ENCODE data around the gene A2M.

A2M gene

DNA sequence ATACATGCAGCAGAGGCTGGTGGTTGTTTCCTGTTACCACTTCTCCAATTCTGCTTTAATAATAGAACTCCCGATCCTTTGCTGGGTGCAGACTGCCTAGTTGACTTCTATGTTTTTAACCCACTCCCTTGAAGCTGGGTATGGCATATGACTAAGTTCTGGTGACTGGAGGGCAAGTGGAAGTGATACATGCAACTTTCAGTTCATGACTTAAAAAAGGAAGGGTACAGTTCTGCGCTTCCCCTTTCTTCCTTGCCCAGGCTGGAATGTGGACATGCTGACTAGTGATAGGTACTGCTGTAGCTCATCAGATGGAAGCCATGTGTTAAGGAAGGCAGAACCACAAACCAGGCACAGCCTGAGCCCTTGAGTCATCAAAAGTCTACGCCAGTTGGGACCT is 2.4 kb upstream of the A2M start:
- no peaks in the 10 kb centered on the region; the same call in 1 of the 2 replicates for H3K4me1 ChIP-seq (ENCODE audit: control insufficient read depth, insufficient read depth, low read length)
- H3K27ac ChIP-seq (ENCODE audit: low read depth, low read length): no peak overlapping the region
- H3K27me3 ChIP-seq (ENCODE audit: control insufficient read depth, insufficient read depth, low read length): no peaks in the 10 kb centered on the region
- H3K36me3 ChIP-seq (ENCODE audit: control insufficient read depth, insufficient read depth, low read length): no peaks in the 10 kb centered on the region
- no peaks in the 10 kb centered on the region for H3K9me3 ChIP-seq (ENCODE audit: control insufficient read depth, insufficient read depth, low read depth, low read length)
- no peak overlapping the region for H3K9ac ChIP-seq (ENCODE audit: low read length)
- no peak overlapping the region for H3K4me3 ChIP-seq (ENCODE audit: low read depth, low read length)

DNA sequence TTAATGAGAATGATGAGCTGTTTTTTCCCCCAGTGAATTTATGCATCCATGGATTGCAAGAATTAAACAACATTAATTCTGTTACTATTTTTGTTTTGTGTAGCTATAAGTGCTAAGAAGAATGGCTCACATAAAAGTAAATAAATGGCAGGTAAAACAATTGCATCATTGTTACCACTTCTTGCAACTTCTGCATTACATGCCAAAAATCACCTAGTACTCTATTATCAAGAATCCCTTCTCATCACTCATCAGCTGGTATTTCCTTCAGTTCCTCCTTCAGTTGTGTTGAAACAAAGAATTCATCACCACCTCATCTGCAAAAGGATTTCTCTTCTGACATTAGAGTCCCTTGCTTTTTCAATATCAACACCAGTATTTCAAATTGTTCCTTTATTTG is 773 bp downstream of the A2M start:
- Histone ChIP-seq H3K4me3 (ENCODE audit: low read depth, low read length) (no peak overlapping the region), H3K27me3 (ENCODE audit: control insufficient read depth, insufficient read depth, low read length) (no peaks in the 10 kb centered on the region), H3K36me3 (ENCODE audit: control insufficient read depth, insufficient read depth, low read length) (no peaks in the 10 kb centered on the region), H3K9me3 (ENCODE audit: control insufficient read depth, insufficient read depth, low read depth, low read length) (no peaks in the 10 kb centered on the region), H3K27ac (ENCODE audit: low read depth, low read length) (no peak overlapping the region), H3K9ac (ENCODE audit: low read length) (no peak overlapping the region), H3K4me1 (ENCODE audit: control insufficient read depth, insufficient read depth, low read length) (no peaks in the 10 kb centered on the region; the same call in 1 of the 2 replicates)

DNA sequence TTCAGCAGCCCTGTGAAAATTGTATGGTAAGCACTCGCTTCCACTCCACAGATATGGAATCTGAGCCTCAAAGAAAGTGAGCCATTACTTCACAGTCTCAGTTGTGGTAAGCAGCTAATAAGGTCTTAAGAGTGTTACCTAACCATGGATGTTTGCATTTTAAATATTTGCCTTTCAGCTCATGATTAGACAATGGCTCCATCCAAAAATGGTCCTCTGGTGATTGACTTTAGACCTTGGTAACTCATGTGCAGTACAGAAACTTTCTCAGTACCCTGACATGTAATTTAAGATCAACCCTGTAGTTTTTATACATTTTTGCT is 1.8 kb downstream of the A2M start:
- H3K9ac ChIP-seq (ENCODE audit: low read length): no peak overlapping the region
- H3K4me3 ChIP-seq (ENCODE audit: low read depth, low read length): no peak overlapping the region
- no peaks in the 10 kb centered on the region for H3K36me3 ChIP-seq (ENCODE audit: control insufficient read depth, insufficient read depth, low read length)
- H3K27ac ChIP-seq (ENCODE audit: low read depth, low read length): no peak overlapping the region
- no peaks in the 10 kb centered on the region for H3K9me3 ChIP-seq (ENCODE audit: control insufficient read depth, insufficient read depth, low read depth, low read length)
- H3K4me1 ChIP-seq (ENCODE audit: control insufficient read depth, insufficient read depth, low read length): no peaks in the 10 kb centered on the region; the same call in 1 of the 2 replicates
- no peaks in the 10 kb centered on the region for H3K27me3 ChIP-seq (ENCODE audit: control insufficient read depth, insufficient read depth, low read length)

DNA sequence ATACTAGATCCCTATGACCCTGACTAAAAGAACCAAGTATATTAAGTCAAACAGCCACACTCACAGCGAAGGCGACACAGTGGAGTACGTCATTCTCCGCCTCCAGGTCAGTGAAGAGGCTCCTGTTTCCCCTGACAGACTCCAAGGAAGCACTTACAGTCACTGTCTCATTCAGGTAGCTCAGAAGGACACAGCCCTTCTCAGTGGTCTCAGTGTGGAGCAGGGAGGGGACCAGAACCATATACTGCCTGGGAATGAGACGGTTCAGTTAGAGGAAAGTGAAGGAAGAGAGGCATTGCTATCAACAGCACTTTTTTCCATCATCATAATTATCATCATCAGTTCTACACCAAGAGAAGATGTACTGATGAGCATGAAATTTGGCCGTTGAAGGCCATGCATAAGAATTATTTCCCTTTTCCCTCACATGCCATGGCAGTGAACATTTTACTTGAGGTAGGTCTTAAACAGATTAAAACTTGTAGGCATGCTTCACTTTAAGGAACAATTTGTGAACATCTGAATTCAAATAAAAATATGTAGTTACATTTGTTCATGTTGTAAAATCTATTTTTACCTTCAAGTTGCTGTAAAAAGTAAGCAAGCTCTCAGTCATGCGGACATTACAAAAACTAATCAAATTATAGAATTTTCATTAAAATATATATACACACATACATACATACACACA is 2.3 kb downstream of the A2M start:
- no peaks in the 10 kb centered on the region for H3K9me3 ChIP-seq (ENCODE audit: control insufficient read depth, insufficient read depth, low read depth, low read length)
- H3K36me3 ChIP-seq (ENCODE audit: control insufficient read depth, insufficient read depth, low read length): no peaks in the 10 kb centered on the region
- no peak overlapping the region for H3K4me3 ChIP-seq (ENCODE audit: low read depth, low read length)
- H3K27ac ChIP-seq (ENCODE audit: low read depth, low read length): no peak overlapping the region
- no peaks in the 10 kb centered on the region for H3K27me3 ChIP-seq (ENCODE audit: control insufficient read depth, insufficient read depth, low read length)
- H3K4me1 ChIP-seq (ENCODE audit: control insufficient read depth, insufficient read depth, low read length): no peaks in the 10 kb centered on the region; the same call in 1 of the 2 replicates
- H3K9ac ChIP-seq (ENCODE audit: low read length): no peak overlapping the region

DNA sequence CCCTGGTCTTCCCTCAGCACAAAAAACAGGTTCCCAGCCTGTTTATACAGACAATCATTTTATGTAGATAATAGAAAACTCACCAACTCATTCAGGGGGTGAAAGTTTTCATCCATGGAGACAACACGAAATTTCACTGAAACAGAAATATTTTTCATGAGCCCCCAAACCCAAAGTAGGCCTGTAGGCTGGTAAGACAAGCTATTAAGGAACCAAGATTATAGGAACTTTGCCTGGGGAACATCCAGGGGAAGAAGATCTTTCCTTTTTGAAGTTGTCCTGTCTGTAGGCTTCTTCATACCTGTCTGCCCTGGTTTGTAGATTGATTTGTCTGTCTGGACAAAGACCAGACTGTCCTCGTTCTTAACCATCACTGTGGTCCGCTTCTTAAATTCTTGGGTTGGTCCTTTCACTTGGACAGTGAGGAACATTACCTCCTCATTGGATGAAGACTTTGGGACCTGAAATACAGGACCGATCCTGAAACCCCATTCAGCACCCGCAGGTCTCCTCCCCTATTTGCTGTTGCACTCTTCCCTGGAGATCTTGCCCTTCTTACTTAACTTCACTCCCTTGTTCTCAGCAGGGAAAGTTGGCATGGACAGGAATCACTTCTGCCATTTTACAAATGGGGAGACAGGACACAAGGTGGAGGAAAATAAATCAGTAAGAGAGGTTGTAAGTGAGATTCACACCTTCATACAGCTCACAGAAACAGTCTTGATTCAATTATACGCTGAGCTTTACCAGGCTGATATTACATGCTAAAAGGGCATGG is 3.5 kb downstream of the A2M start:
- no peak overlapping the region for H3K9ac ChIP-seq (ENCODE audit: low read length)
- no peaks in the 10 kb centered on the region; the same call in 1 of the 2 replicates for H3K4me1 ChIP-seq (ENCODE audit: control insufficient read depth, insufficient read depth, low read length)
- H3K27ac ChIP-seq (ENCODE audit: low read depth, low read length): no peak overlapping the region
- H3K36me3 ChIP-seq (ENCODE audit: control insufficient read depth, insufficient read depth, low read length): no peaks in the 10 kb centered on the region
- no peak overlapping the region for H3K4me3 ChIP-seq (ENCODE audit: low read depth, low read length)
- no peaks in the 10 kb centered on the region for H3K27me3 ChIP-seq (ENCODE audit: control insufficient read depth, insufficient read depth, low read length)
- no peaks in the 10 kb centered on the region for H3K9me3 ChIP-seq (ENCODE audit: control insufficient read depth, insufficient read depth, low read depth, low read length)

DNA sequence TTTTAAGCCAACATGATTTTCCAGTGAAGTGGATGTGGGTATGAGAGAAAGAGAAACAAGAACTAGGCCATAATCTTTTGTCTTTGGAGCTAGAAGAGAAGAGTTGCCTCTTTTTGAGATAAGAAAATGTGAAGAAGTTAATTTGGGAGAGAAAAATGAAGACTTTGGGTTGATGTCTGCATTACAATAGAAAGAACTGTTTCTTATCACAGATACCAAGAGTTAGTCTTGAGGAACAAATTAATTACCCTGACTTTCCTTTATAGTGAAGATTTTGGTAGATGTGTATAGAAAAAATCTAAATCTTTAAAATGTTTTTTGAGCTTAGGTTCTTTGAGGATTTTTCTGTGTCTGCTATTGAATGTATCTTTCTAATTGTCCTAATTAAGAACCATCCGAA is 4.2 kb downstream of the A2M start:
- Histone ChIP-seq H3K36me3 (ENCODE audit: control insufficient read depth, insufficient read depth, low read length) (no peaks in the 10 kb centered on the region), H3K4me3 (ENCODE audit: low read depth, low read length) (no peak overlapping the region), H3K9me3 (ENCODE audit: control insufficient read depth, insufficient read depth, low read depth, low read length) (no peaks in the 10 kb centered on the region), H3K9ac (ENCODE audit: low read length) (no peak overlapping the region), H3K27ac (ENCODE audit: low read depth, low read length) (no peak overlapping the region), H3K27me3 (ENCODE audit: control insufficient read depth, insufficient read depth, low read length) (no peaks in the 10 kb centered on the region), H3K4me1 (ENCODE audit: control insufficient read depth, insufficient read depth, low read length) (no peaks in the 10 kb centered on the region; the same call in 1 of the 2 replicates)

DNA sequence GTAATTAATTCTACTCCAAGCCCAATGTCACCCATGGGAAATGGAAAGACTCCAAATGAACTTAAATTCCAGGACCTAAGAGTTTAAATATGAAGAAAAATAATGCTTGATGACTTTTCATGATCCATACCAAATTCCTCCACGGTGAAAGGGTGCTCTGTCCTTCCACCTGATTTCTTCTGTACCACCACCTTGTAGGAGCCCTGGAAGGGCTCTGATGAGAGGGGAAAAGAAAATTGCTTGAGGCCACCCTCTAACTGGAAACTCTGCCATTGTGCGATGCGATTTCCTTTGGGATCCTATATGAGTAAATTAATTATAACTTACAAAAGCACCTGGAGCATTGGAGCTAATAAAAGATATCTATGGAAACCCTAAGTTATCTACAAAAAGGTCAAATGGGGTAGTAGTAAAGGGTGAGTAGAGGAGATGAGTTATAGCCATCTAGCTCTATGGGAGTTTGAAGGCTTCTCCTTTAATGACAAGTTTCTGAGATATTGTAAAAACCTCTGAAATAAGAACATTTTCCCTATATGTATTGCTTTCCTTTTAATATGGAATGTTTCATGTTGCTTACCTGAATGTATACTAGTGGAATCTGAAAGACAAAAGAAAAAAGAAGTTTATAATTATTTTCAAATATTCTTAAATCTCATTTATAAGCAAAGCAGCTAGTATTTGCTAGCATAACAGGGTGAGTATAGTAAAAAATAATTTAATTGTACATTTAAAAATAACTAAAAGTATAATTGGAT is 5.8 kb downstream of the A2M start:
- H3K36me3 ChIP-seq (ENCODE audit: control insufficient read depth, insufficient read depth, low read length): no peaks in the 10 kb centered on the region
- no peaks in the 10 kb centered on the region for H3K27me3 ChIP-seq (ENCODE audit: control insufficient read depth, insufficient read depth, low read length)
- H3K4me1 ChIP-seq (ENCODE audit: control insufficient read depth, insufficient read depth, low read length): no peaks in the 10 kb centered on the region
- H3K9me3 ChIP-seq (ENCODE audit: control insufficient read depth, insufficient read depth, low read depth, low read length): no peaks in the 10 kb centered on the region
- H3K9ac ChIP-seq (ENCODE audit: low read length): no peak overlapping the region
- no peak overlapping the region for H3K4me3 ChIP-seq (ENCODE audit: low read depth, low read length)
- H3K27ac ChIP-seq (ENCODE audit: low read depth, low read length): no peak overlapping the region

DNA sequence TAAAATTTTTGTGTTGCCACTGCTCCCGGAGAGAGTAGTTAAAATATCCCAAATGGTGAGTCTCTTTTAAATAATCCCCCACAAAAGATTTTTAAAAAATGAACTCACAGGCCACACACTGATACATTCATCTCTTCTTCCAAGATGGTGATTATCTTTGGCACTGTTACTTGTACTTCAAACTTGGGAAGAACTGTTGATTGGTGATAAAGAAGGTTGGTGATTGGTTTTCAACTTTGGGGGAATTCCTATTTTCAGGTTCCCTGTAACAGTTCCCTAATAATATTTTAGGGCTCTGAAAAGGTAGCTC is 6.6 kb downstream of the A2M start:
- H3K27ac ChIP-seq (ENCODE audit: low read depth, low read length): no peak overlapping the region
- H3K9ac ChIP-seq (ENCODE audit: low read length): no peak overlapping the region
- H3K36me3 ChIP-seq (ENCODE audit: control insufficient read depth, insufficient read depth, low read length): no peaks in the 10 kb centered on the region
- no peaks in the 10 kb centered on the region for H3K27me3 ChIP-seq (ENCODE audit: control insufficient read depth, insufficient read depth, low read length)
- no peaks in the 10 kb centered on the region for H3K4me1 ChIP-seq (ENCODE audit: control insufficient read depth, insufficient read depth, low read length)
- no peak overlapping the region for H3K4me3 ChIP-seq (ENCODE audit: low read depth, low read length)
- H3K9me3 ChIP-seq (ENCODE audit: control insufficient read depth, insufficient read depth, low read depth, low read length): no peaks in the 10 kb centered on the region

DNA sequence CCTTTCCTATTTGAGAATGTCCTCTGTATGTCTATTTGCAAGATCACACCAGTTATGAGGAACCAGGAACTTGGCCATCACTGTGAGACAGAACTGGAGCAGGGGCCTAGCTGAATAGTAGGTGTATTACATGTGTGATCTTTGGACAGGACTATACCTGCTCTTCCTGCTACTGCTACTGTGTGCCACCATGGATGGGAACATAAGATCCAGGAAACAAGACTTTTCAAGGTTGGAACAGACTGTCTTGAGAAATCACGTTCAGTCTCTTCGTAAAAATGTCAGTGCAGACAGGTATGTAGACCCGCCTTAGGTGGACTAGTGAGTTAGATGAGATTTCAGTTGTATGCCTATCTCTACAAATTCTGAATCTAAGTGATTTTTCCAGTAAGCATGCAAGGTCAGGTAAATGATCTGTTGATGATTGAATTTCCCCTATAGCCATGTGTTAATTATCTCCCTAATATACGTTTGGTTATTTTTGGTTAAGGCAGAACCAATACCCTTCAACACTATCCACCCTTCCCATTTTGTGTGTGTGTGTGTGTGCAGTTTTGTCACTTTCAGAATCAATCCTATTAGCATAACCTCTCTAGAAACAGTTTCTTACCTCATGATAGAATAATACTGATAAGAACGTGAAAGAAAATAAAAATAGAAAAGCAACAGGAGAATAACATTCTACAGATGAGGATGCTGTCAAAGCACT is 7.1 kb downstream of the A2M start:
- Histone ChIP-seq H3K9ac (ENCODE audit: low read length) (no peak overlapping the region), H3K36me3 (ENCODE audit: control insufficient read depth, insufficient read depth, low read length) (no peaks in the 10 kb centered on the region), H3K27ac (ENCODE audit: low read depth, low read length) (no peak overlapping the region), H3K4me1 (ENCODE audit: control insufficient read depth, insufficient read depth, low read length) (no peaks in the 10 kb centered on the region), H3K4me3 (ENCODE audit: low read depth, low read length) (no peak overlapping the region), H3K9me3 (ENCODE audit: control insufficient read depth, insufficient read depth, low read depth, low read length) (no peaks in the 10 kb centered on the region), H3K27me3 (ENCODE audit: control insufficient read depth, insufficient read depth, low read length) (no peaks in the 10 kb centered on the region)

DNA sequence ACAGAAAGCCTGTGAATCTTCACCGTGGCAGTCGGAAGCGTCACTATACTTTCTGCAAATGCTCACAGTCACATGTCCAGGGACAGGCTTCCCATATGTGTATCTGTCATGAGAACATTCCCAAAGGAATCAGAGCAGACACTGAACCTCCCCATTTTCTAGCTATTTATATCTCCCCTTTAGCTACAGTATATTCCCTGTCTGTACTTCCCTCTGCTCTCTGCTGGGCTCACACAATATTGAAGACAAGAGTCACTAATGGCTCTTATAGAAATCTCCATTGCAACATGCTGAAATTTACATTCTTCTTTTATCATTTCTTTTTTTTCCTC is 8.2 kb downstream of the A2M start:
- no peak overlapping the region for H3K27ac ChIP-seq (ENCODE audit: low read depth, low read length)
- no peaks in the 10 kb centered on the region for H3K27me3 ChIP-seq (ENCODE audit: control insufficient read depth, insufficient read depth, low read length)
- H3K9ac ChIP-seq (ENCODE audit: low read length): no peak overlapping the region
- H3K9me3 ChIP-seq (ENCODE audit: control insufficient read depth, insufficient read depth, low read depth, low read length): no peaks in the 10 kb centered on the region
- no peak overlapping the region for H3K4me3 ChIP-seq (ENCODE audit: low read depth, low read length)
- no peaks in the 10 kb centered on the region for H3K4me1 ChIP-seq (ENCODE audit: control insufficient read depth, insufficient read depth, low read length)
- H3K36me3 ChIP-seq (ENCODE audit: control insufficient read depth, insufficient read depth, low read length): no peaks in the 10 kb centered on the region

Measured in HUES6 (cell line).